HEK293 (cell line): Measurements from ENCODE around the gene CD40.
A peak's percentile ranks its signal among the peaks of the same experiment; 100 is the strongest.

Experiments used
- BCL6B ChIP-seq: fragments of 450-650 bp; formaldehyde crosslinking; IDR thresholded peaks from 2 replicates; pipeline ENCODE4 v1.5.1; 2017; ENCODE audit warnings: missing biosample characterization, missing genetic modification characterization
- GFI1B ChIP-seq: fragments of 450-650 bp; formaldehyde crosslinking; IDR thresholded peaks from 2 replicates; pipeline ENCODE4 v1.5.1; 2016; ENCODE audit warnings: missing biosample characterization, missing genetic modification characterization
- KLF17 ChIP-seq: fragments of 450-650 bp; formaldehyde crosslinking; IDR thresholded peaks from 2 replicates; pipeline ENCODE4 v1.5.1; 2016; ENCODE audit warnings: missing biosample characterization, missing genetic modification characterization
- MYNN ChIP-seq: fragments of 450-650 bp; formaldehyde crosslinking; IDR thresholded peaks from 2 replicates; pipeline ENCODE4 v1.5.1; 2016; ENCODE audit warnings: missing biosample characterization, missing genetic modification characterization, borderline replicate concordance
- MZF1 ChIP-seq: fragments of 450-650 bp; formaldehyde crosslinking; IDR thresholded peaks from 2 replicates; pipeline ENCODE4 v1.5.1; 2017; ENCODE audit warnings: missing biosample characterization, missing genetic modification characterization, borderline replicate concordance
- OVOL3 ChIP-seq: fragments of 450-650 bp; formaldehyde crosslinking; IDR thresholded peaks from 2 replicates; pipeline ENCODE4 v1.5.1; 2016; ENCODE audit warnings: missing biosample characterization, missing genetic modification characterization
- PBX3 ChIP-seq: sonication (generic); formaldehyde crosslinking; IDR thresholded peaks from 2 replicates; pipeline ENCODE4 v1.8.1; 2022; ENCODE audit warnings: mild to moderate bottlenecking, moderate library complexity, missing genetic modification reagents
- RBAK ChIP-seq: fragments of 450-650 bp; formaldehyde crosslinking; IDR thresholded peaks from 2 replicates; pipeline ENCODE4 v1.5.1; 2016; ENCODE audit warnings: missing biosample characterization, missing genetic modification characterization
- SP7 ChIP-seq: fragments of 450-650 bp; formaldehyde crosslinking; IDR thresholded peaks from 2 replicates; pipeline ENCODE4 v1.5.1; 2016; ENCODE audit warnings: missing biosample characterization, missing genetic modification characterization
- WT1 ChIP-seq: fragments of 450-650 bp; formaldehyde crosslinking; IDR thresholded peaks from 2 replicates; pipeline ENCODE4 v1.5.1; 2016; ENCODE audit warnings: missing biosample characterization, missing genetic modification characterization
- ZBTB48 ChIP-seq: fragments of 450-650 bp; formaldehyde crosslinking; IDR thresholded peaks from 2 replicates; pipeline ENCODE4 v1.5.1; 2016; ENCODE audit warnings: missing biosample characterization, missing genetic modification characterization
- ZBTB49 ChIP-seq: fragments of 450-650 bp; formaldehyde crosslinking; IDR thresholded peaks from 2 replicates; pipeline ENCODE4 v1.5.1; 2016; ENCODE audit warnings: missing biosample characterization, missing genetic modification characterization, low read depth
- ZBTB8A ChIP-seq: fragments of 450-650 bp; formaldehyde crosslinking; IDR thresholded peaks from 2 replicates; pipeline ENCODE4 v1.5.1; 2016; ENCODE audit warnings: missing biosample characterization, missing genetic modification characterization
- ZNF2 ChIP-seq: fragments of 450-650 bp; formaldehyde crosslinking; IDR thresholded peaks from 2 replicates; pipeline ENCODE4 v1.5.1; 2016; ENCODE audit warnings: missing biosample characterization, missing genetic modification characterization
- ZNF24 ChIP-seq: fragments of 450-650 bp; formaldehyde crosslinking; IDR thresholded peaks from 2 replicates; pipeline ENCODE4 v1.5.1; 2016; ENCODE audit warnings: missing biosample characterization, missing genetic modification characterization
- ZNF280C ChIP-seq: fragments of 450-650 bp; formaldehyde crosslinking; IDR thresholded peaks from 2 replicates; pipeline ENCODE4 v1.5.1; 2016; ENCODE audit warnings: missing biosample characterization, missing genetic modification characterization
- ZNF335 ChIP-seq: fragments of 450-650 bp; formaldehyde crosslinking; conservative IDR thresholded peaks from 2 replicates; pipeline ENCODE4 v1.5.1; 2016; ENCODE audit warnings: missing biosample characterization, missing genetic modification characterization
- ZNF341 ChIP-seq: fragments of 450-650 bp; formaldehyde crosslinking; IDR thresholded peaks from 2 replicates; pipeline ENCODE4; 2016; ENCODE audit warnings: low read depth, missing biosample characterization, missing genetic modification characterization
- ZNF394 ChIP-seq: fragments of 450-650 bp; formaldehyde crosslinking; IDR thresholded peaks from 2 replicates; pipeline ENCODE4 v1.5.1; 2016; ENCODE audit warnings: missing biosample characterization, missing genetic modification characterization, mild to moderate bottlenecking, moderate library complexity, borderline replicate concordance
- ZNF48 ChIP-seq: fragments of 450-650 bp; formaldehyde crosslinking; IDR thresholded peaks from 2 replicates; pipeline ENCODE4 v1.5.1; 2016; ENCODE audit warnings: missing biosample characterization, missing genetic modification characterization
- ZNF544 ChIP-seq: fragments of 450-650 bp; formaldehyde crosslinking; IDR thresholded peaks from 2 replicates; pipeline ENCODE4 v1.5.0; 2017; ENCODE audit warnings: missing biosample characterization, missing genetic modification characterization
- ZNF585B ChIP-seq: fragments of 450-650 bp; formaldehyde crosslinking; IDR thresholded peaks from 2 replicates; pipeline ENCODE4 v1.5.1; 2016; ENCODE audit warnings: missing biosample characterization, missing genetic modification characterization
- ZNF626 ChIP-seq: fragments of 450-650 bp; sonication (Bioruptor Pico); formaldehyde crosslinking; IDR thresholded peaks from 2 replicates; pipeline ENCODE4 v1.5.1; 2018; ENCODE audit warnings: missing biosample characterization, missing genetic modification characterization, inconsistent platforms
- ZNF707 ChIP-seq: fragments of 450-650 bp; formaldehyde crosslinking; IDR thresholded peaks from 2 replicates; pipeline ENCODE4 v1.5.1; 2016; ENCODE audit warnings: missing biosample characterization, missing genetic modification characterization
- ZNF837 ChIP-seq: fragments of 450-650 bp; formaldehyde crosslinking; IDR thresholded peaks from 2 replicates; pipeline ENCODE4 v1.5.1; 2016; ENCODE audit warnings: missing biosample characterization, missing genetic modification characterization
- TF ChIP-seq, protein P1 (sequence below): fragments of 450-650 bp; formaldehyde crosslinking; IDR thresholded peaks from 2 replicates; pipeline ENCODE4 v1.5.1; 2017; ENCODE audit warnings: missing biosample characterization, mild to moderate bottlenecking, missing genetic modification characterization, moderate library complexity
- TF ChIP-seq, protein P2 (sequence below): fragments of 450-650 bp; formaldehyde crosslinking; IDR thresholded peaks from 2 replicates; pipeline ENCODE4 v1.5.1; 2016; ENCODE audit warnings: missing biosample characterization, missing genetic modification characterization
- TF ChIP-seq, protein P3 (sequence below): fragments of 450-650 bp; formaldehyde crosslinking; IDR thresholded peaks from 2 replicates; pipeline ENCODE4 v1.5.1; 2016; ENCODE audit warnings: missing biosample characterization, missing genetic modification characterization

CD40 gene

GRCh38 chr20:46089167-46089416, 29.0 kb upstream of the CD40 start (continued):
- TF ChIP-seq, protein P1, sequence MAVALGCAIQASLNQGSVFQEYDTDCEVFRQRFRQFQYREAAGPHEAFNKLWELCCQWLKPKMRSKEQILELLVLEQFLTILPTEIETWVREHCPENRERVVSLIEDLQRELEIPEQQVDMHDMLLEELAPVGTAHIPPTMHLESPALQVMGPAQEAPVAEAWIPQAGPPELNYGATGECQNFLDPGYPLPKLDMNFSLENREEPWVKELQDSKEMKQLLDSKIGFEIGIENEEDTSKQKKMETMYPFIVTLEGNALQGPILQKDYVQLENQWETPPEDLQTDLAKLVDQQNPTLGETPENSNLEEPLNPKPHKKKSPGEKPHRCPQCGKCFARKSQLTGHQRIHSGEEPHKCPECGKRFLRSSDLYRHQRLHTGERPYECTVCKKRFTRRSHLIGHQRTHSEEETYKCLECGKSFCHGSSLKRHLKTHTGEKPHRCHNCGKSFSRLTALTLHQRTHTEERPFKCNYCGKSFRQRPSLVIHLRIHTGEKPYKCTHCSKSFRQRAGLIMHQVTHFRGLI (tag by site-specific recombination) = no peak
- TF ChIP-seq RBAK = no peak
- no peak for TF ChIP-seq ZBTB48 (tag by site-specific recombination)
- TF ChIP-seq OVOL3 = peak; percentile 25; the same call in 1 of the 2 replicates
- TF ChIP-seq WT1 = no peak
- no peak for TF ChIP-seq MZF1
- TF ChIP-seq PBX3 (CRISPR knock-in tag) = no peak
- no peak; the same call in 1 of the 2 replicates for TF ChIP-seq ZNF335 (tag by site-specific recombination)
- no peak for TF ChIP-seq ZNF24 (tag by site-specific recombination)
- TF ChIP-seq ZNF394 = no peak
- no peak for TF ChIP-seq KLF17
- TF ChIP-seq ZBTB8A = no peak; the same call in 1 of the 2 replicates
- TF ChIP-seq BCL6B (tag by site-specific recombination) = no peak
- TF ChIP-seq ZNF48 (tag by site-specific recombination) = no peak
- no peak for TF ChIP-seq ZNF837 (tag by site-specific recombination)
- TF ChIP-seq, protein P2, sequence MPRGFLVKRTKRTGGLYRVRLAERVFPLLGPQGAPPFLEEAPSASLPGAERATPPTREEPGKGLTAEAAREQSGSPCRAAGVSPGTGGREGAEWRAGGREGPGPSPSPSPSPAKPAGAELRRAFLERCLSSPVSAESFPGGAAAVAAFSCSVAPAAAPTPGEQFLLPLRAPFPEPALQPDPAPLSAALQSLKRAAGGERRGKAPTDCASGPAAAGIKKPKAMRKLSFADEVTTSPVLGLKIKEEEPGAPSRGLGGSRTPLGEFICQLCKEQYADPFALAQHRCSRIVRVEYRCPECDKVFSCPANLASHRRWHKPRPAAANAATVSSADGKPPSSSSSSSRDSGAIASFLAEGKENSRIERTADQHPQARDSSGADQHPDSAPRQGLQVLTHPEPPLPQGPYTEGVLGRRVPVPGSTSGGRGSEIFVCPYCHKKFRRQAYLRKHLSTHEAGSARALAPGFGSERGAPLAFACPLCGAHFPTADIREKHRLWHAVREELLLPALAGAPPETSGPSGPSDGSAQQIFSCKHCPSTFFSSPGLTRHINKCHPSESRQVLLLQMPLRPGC = no peak
- no peak for TF ChIP-seq ZBTB49
- TF ChIP-seq ZNF585B (tag by site-specific recombination) = no peak
- TF ChIP-seq ZNF626 (tag by site-specific recombination) = no peak
- TF ChIP-seq ZNF707 = no peak
- TF ChIP-seq GFI1B (tag by site-specific recombination) = no peak
- TF ChIP-seq SP7 (tag by site-specific recombination) = no peak
- TF ChIP-seq MYNN = no peak
- TF ChIP-seq, protein P3, sequence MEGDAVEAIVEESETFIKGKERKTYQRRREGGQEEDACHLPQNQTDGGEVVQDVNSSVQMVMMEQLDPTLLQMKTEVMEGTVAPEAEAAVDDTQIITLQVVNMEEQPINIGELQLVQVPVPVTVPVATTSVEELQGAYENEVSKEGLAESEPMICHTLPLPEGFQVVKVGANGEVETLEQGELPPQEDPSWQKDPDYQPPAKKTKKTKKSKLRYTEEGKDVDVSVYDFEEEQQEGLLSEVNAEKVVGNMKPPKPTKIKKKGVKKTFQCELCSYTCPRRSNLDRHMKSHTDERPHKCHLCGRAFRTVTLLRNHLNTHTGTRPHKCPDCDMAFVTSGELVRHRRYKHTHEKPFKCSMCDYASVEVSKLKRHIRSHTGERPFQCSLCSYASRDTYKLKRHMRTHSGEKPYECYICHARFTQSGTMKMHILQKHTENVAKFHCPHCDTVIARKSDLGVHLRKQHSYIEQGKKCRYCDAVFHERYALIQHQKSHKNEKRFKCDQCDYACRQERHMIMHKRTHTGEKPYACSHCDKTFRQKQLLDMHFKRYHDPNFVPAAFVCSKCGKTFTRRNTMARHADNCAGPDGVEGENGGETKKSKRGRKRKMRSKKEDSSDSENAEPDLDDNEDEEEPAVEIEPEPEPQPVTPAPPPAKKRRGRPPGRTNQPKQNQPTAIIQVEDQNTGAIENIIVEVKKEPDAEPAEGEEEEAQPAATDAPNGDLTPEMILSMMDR = peak; percentile 77
- TF ChIP-seq ZNF341 (tag by site-specific recombination) = no peak
- no peak for TF ChIP-seq ZNF544
- TF ChIP-seq ZNF280C (tag by site-specific recombination) = no peak
- peak; percentile 45; the same call in 1 of the 2 replicates for TF ChIP-seq ZNF2
